SIG-M5 treated with dmso at 0.1 percent for 504 hours (cell line): ENCODE data around the gene CASQ1.

Experiments
- DNase-seq: peaks from one replicate; lab custom pipeline; 2025; ENCODE audit not compliant: unreplicated experiment; lab: John Stamatoyannopoulos, UW

CASQ1 gene

DNA sequence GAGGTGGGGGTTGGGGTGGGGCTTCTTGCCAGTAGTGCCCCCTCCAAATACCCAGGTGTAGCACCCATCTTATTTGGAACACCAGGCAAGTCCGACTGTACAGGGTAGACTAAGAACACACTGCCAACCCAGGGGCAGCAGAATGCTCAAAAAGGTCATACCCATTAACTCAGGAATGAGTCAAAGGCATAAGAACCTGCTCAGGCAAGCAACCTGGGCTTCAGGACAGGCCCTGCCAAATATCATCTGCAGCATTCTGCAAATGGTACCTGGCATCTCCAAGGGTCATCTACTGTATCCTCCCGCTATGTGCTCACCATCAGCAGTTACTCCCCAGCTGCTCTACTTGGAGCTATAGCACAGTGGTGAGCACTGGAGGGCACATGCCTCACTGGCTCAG, 34.2 kb downstream of the CASQ1 start:
- DNase-seq = no peak

DNA sequence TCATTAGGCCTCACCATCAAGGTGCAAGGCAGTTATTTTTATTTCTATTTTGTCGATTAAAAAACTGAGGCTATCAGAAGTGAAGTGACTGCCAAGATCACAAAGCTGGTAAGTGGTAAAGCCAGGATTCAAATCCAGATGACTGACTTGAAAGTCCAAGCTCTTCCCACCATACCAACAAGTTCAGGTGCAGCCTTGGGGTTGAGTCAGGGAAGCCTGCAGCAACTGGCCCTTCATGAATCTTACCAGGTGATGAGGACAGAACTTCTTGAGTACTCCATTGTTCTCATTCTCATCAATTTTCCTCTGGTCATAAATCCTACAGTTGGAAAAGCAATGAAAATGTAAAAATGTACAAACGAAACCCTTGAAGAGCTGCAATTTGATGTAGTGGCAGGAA, 35.0 kb downstream of the CASQ1 start:
- DNase-seq = no peak

DNA sequence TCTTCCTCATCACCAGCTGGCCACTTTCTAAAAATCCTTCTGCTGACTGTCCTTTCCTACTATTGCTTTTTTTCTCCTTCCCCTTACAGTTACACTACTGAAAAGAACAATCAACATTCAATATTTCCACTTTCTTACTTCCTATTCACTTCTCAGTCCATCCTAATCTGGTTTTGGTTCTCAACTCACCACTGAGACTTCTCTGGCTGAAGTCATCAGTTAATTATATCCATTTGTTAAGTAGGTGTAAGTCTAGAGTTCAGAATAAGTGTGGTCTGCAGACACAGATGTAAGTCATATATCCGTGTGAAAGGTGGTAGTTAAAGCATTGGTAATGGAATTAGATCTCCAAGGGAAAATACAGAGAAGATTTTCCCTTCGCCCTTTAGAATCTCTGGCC, 36.2 kb downstream of the CASQ1 start:
- no peak for DNase-seq

DNA sequence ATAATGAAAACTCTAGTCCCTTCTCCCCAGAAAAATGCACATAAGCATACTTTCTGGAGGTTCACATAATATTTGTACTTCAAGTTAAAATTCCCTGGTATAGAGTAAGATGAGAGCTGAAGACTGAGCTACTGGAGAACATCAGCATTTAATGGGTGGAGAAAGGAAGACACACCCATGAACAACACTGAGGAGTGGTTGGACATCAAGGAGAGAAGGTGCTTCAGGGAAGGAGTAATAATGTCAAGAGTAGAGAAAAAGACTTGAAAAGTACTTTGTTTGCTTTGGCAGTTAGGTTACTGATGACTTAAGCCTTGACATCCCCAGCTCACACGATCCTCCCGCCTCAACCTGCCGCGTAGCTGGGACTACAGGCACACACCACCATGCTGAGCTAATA, 36.7 kb downstream of the CASQ1 start:
- no peak for DNase-seq

GRCh38 chr1:160227561-160227960, 37.2 kb downstream of the CASQ1 start:
- no peak for DNase-seq

DNA sequence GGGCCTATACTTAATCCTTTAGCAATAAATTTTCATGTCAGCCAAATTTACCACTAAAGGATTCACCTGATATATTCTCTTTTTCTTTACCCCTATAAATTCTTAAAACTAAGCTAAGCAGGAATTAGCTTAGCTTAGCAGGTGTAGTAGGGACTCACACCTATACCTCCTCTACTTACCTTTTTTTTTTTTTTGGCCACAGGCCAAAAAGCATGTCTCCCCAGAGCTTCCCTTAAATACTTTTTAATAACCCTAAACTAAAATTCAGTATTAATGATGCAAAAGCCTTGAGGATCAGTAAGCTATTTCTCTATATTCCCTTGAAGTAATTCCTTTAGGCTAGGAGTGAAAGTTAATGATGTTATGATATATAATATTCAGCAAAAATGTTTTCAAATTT, 38.1 kb downstream of the CASQ1 start:
- DNase-seq = no peak

DNA sequence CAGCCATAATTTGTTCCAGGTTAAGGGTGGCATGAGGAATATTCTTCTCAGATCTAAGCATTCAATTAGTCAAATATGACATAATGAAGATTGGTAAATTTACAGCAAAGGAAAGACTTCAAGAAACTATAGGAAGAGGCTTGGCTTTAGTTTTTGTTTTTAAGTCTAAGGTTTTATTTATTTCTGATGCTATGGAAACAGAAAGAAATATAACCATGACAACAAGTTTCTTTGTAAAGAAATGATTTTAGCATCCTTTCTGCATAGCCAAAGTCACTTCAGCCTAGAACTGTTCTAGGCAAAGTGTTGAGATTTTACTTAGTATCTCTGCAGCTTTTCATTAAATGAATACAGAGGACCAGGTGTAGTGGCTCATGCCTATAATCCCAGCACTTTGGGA, 42.5 kb downstream of the CASQ1 start:
- no peak for DNase-seq

GRCh38 chr1:160236806-160237205, 46.4 kb downstream of the CASQ1 start:
- DNase-seq = no peak

GRCh38 chr1:160237558-160237957, 47.2 kb downstream of the CASQ1 start:
- no peak for DNase-seq

- DNase-seq = no peak
These were observed 48.0 kb downstream of the CASQ1 start for GRCh38 chr1:160238408-160238807.

DNA sequence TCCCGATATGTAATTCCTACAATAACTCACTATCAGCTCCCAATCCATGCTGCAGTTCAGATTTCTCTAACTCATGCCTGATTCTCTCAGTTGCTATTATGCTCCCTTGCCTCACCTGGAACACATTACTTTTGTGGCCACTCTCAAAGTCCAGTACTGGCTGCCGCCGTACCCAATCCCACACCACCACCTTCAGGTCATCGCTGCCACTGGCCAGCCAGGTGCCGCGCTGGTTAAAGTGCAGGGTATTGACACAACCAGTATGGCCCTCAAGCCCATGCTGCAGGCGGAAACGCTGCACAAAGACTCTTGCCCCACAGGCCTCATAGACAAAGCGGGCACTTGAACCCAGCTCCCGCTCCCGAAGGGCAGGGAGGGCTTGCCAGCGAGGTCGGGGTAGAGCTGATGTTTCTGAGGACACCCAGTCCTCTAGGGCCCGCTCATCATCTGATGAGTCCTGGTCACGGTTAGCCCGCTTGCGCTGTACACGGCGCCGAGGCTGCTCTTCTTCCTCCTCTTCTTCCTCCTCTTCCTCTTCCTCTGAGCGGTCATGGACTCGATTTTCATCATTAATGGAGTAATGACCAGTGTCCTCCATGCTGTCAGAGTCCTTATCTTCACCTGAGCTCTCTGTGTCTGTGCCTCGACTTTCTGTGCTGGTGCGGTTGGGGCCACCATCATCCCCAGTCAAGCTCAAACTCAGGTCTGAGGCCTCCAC, 49.4 kb downstream of the CASQ1 start:
- no peak for DNase-seq

GRCh38 chr1:160243767-160244166, 53.4 kb downstream of the CASQ1 start:
- DNase-seq = no peak

- DNase-seq = no peak
These were observed 53.8 kb downstream of the CASQ1 start for GRCh38 chr1:160244209-160244608.

GRCh38 chr1:160245434-160245833, 55.1 kb downstream of the CASQ1 start:
- DNase-seq = no peak

DNA sequence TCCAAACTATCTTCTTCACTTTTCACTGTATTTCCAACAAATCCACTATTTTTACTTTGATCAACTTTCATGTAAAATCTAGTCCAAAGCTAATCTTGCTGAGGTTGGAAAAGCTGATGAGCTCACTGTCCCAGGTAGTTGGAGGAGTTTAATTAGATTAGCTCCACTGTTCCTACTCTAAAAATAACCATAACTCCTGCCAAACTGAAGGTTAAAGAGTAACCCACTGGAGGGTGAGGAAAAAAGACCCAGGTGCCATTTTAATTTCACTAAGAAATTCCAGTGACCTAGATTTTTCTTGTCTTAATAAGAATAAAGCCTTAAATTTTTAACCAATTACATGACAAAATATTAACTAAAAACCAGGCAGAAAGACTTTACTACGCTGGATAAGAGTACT, 56.7 kb downstream of the CASQ1 start:
- no peak for DNase-seq

DNA sequence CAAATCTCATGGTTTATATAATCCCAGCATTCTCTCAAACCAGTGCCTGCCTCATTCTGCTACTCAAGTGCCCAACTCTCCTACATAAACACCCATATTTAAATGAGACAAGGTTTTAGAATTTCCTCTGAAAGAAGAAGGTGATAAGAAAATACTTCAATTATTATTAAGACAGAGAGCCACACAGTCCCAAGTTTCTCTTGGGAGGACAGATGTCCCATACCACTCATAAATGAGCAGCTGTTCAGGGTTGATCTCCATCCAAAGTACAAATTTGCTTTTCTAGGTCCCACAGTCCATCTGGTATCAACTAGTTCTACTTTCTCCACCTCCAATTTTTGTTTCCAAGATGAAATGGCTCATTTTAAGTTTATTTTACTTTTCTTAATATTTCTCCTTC, 60.6 kb downstream of the CASQ1 start:
- no peak for DNase-seq
